ENCODE measurements around the gene MAST4. TPM values are rescaled to one million over a fixed set of nuclear protein-coding genes. Genes with fewer than 3 reads are reported as not detected.

The MAST4 gene
- total and polyA plus RNA-seq, 2 donors (not counting 1 experiment from before 2014, with no cell fraction given): 7.0 to 15.2 TPM

DNA sequence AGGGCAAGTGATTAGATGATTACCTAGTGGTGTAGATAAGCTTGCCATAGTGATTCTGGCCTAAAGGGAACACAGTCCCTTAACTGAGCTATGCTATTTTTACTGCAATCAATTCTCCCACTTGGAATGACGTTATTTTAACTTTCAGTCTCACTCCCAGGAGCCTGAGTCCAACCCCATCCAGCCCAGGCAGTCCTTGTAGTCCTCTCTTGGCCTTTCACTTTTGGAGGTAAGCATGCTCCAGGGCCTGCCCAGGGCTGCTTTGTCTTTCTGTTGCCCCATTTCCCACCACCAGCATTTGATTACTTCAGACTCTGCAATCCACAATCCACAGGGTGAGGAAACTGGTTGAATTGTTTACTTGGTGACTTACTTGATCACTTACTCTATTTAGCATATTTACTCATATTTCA is 367.4 kb downstream of the MAST4 start:
- peak in 1 of 2 donors; percentile 61 for DNase-seq (ENCODE audit: low read depth in 2 of 2)
- H3K27ac ChIP-seq (ENCODE audit: insufficient read depth, low read length): no peak overlapping the region
- H2AFZ ChIP-seq (ENCODE audit: low read length): peak overlapping the region; percentile 50
- no peak overlapping the region for H3K4me3 ChIP-seq (replicated peaks in 1 of 4; ENCODE audit: control extremely low read depth in 1 of 4, insufficient read depth in 1 of 4, low read depth in 3 of 4, low read length in 4 of 4)
- no peaks in the 10 kb centered on the region for H3K79me2 ChIP-seq (ENCODE audit: control insufficient read depth, insufficient read depth, low read length)
- no peak overlapping the region for H3K4me2 ChIP-seq (ENCODE audit: extremely low read depth, insufficient read depth, low read length)
- no peaks in the 10 kb centered on the region for H3K36me3 ChIP-seq (ENCODE audit: control insufficient read depth, insufficient read depth, low read length)
- no peaks in the 10 kb centered on the region for H4K20me1 ChIP-seq (ENCODE audit: control insufficient read depth, extremely low read depth, insufficient read depth, low read length)
- no peaks in the 10 kb centered on the region for H3K9me3 ChIP-seq (ENCODE audit: control insufficient read depth, insufficient read depth, low read depth, low read length)
- no peak overlapping the region for H3K9ac ChIP-seq (ENCODE audit: insufficient read depth, low read length)
- no peaks in the 10 kb centered on the region for H3K4me1 ChIP-seq (ENCODE audit: control insufficient read depth, extremely low read depth, insufficient read depth, low read length)
- no peaks in the 10 kb centered on the region for H3K27me3 ChIP-seq (ENCODE audit: control insufficient read depth, insufficient read depth, low read length)
- no peak for TF ChIP-seq EZH2 (IDR thresholded peaks at IDR 0.05; ENCODE audit: low read length, missing control alignments)
- TF ChIP-seq, protein P1, sequence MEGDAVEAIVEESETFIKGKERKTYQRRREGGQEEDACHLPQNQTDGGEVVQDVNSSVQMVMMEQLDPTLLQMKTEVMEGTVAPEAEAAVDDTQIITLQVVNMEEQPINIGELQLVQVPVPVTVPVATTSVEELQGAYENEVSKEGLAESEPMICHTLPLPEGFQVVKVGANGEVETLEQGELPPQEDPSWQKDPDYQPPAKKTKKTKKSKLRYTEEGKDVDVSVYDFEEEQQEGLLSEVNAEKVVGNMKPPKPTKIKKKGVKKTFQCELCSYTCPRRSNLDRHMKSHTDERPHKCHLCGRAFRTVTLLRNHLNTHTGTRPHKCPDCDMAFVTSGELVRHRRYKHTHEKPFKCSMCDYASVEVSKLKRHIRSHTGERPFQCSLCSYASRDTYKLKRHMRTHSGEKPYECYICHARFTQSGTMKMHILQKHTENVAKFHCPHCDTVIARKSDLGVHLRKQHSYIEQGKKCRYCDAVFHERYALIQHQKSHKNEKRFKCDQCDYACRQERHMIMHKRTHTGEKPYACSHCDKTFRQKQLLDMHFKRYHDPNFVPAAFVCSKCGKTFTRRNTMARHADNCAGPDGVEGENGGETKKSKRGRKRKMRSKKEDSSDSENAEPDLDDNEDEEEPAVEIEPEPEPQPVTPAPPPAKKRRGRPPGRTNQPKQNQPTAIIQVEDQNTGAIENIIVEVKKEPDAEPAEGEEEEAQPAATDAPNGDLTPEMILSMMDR (conservative IDR thresholded peaks at IDR 0.05 in 1 of 2, IDR thresholded peaks at IDR 0.05 in 1 of 2; ENCODE audit: low read depth in 1 of 2, low read length in 2 of 2): no peak

DNA sequence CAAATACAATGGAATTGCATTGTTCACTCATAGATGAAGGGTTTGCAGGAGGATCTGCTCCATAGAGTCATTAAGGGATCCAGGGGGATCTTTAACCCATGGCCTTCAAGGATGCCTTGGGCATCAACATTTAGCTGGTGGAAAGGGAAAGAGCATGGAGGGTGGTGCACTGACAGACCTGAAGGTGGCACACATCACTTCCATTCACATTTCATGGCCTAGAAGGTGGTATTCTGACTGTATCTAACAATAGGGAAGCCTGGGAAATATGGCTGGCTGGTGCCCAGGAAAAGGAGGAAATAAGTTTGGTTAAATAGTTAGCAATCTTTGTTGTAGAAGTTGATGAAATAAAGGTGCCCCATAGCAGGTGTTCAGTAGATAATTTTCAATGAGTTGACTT is 370.2 kb downstream of the MAST4 start:
- Histone ChIP-seq H3K79me2 (ENCODE audit: control insufficient read depth, insufficient read depth, low read length) (no peaks in the 10 kb centered on the region), H4K20me1 (ENCODE audit: control insufficient read depth, extremely low read depth, insufficient read depth, low read length) (no peaks in the 10 kb centered on the region), H2AFZ (ENCODE audit: low read length) (no peak overlapping the region), H3K27me3 (ENCODE audit: control insufficient read depth, insufficient read depth, low read length) (no peaks in the 10 kb centered on the region), H3K27ac (ENCODE audit: insufficient read depth, low read length) (no peak overlapping the region), H3K4me1 (ENCODE audit: control insufficient read depth, extremely low read depth, insufficient read depth, low read length) (no peaks in the 10 kb centered on the region), H3K9ac (ENCODE audit: insufficient read depth, low read length) (no peak overlapping the region), H3K36me3 (ENCODE audit: control insufficient read depth, insufficient read depth, low read length) (no peaks in the 10 kb centered on the region), H3K9me3 (ENCODE audit: control insufficient read depth, insufficient read depth, low read depth, low read length) (no peaks in the 10 kb centered on the region), H3K4me3 (replicated peaks in 1 of 4; ENCODE audit: control extremely low read depth in 1 of 4, insufficient read depth in 1 of 4, low read depth in 3 of 4, low read length in 4 of 4) (no peak overlapping the region), H3K4me2 (ENCODE audit: extremely low read depth, insufficient read depth, low read length) (no peak overlapping the region)
- DNase-seq (ENCODE audit: low read depth in 2 of 2): no peak
- TF ChIP-seq, protein P1 (conservative IDR thresholded peaks at IDR 0.05 in 1 of 2, IDR thresholded peaks at IDR 0.05 in 1 of 2; ENCODE audit: low read depth in 1 of 2, low read length in 2 of 2): no peak
- TF ChIP-seq EZH2 (IDR thresholded peaks at IDR 0.05; ENCODE audit: low read length, missing control alignments): no peak

DNA sequence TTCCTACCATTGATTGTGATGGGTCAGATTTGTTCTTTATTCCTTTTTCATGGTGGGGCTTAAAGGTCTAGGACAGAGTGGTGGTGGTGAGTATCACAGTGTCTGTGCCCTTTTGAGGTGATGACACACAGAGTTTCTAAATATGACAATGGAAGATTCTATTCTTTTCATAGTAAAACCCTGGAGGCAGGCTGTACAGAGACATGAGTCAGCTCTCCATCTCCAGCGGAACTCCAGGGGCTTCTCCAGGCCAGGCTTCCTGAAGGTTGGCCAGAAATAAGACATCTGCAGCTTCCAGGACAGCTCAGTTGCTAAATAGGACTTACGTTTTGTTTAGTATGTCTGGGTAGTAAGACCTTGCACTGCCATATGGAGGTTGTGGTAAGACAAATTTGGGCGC is 370.9 kb downstream of the MAST4 start:
- Histone ChIP-seq H2AFZ (ENCODE audit: low read length) (no peak overlapping the region), H3K4me1 (ENCODE audit: control insufficient read depth, extremely low read depth, insufficient read depth, low read length) (no peaks in the 10 kb centered on the region), H3K4me2 (ENCODE audit: extremely low read depth, insufficient read depth, low read length) (no peak overlapping the region), H3K9me3 (ENCODE audit: control insufficient read depth, insufficient read depth, low read depth, low read length) (no peaks in the 10 kb centered on the region), H3K36me3 (ENCODE audit: control insufficient read depth, insufficient read depth, low read length) (no peaks in the 10 kb centered on the region), H3K79me2 (ENCODE audit: control insufficient read depth, insufficient read depth, low read length) (no peaks in the 10 kb centered on the region), H3K4me3 (replicated peaks in 1 of 4; ENCODE audit: control extremely low read depth in 1 of 4, insufficient read depth in 1 of 4, low read depth in 3 of 4, low read length in 4 of 4) (no peak overlapping the region), H3K27me3 (ENCODE audit: control insufficient read depth, insufficient read depth, low read length) (no peaks in the 10 kb centered on the region), H4K20me1 (ENCODE audit: control insufficient read depth, extremely low read depth, insufficient read depth, low read length) (no peaks in the 10 kb centered on the region), H3K9ac (ENCODE audit: insufficient read depth, low read length) (no peak overlapping the region), H3K27ac (ENCODE audit: insufficient read depth, low read length) (no peak overlapping the region)
- DNase-seq (ENCODE audit: low read depth in 2 of 2): peak; percentile 65 to 87
- TF ChIP-seq, protein P1 (conservative IDR thresholded peaks at IDR 0.05 in 1 of 2, IDR thresholded peaks at IDR 0.05 in 1 of 2; ENCODE audit: low read depth in 1 of 2, low read length in 2 of 2): no peak
- no peak for TF ChIP-seq EZH2 (IDR thresholded peaks at IDR 0.05; ENCODE audit: low read length, missing control alignments)

Data from fibroblast of lung (primary cell).